Keratinocyte (primary cell): Measurements from ENCODE around the gene KTN1. TPM values are rescaled to one million over a fixed set of nuclear protein-coding genes. Genes with fewer than 3 reads are reported as not detected.

Source experiments
- DNase-seq: peaks from one replicate; pipeline ENCODE4 v3.0.0-alpha.2; 2011; ENCODE audit warnings: low read depth, missing footprints, low spot score
- FAIRE-seq: peaks from 2 replicates; lab custom pipeline; 2011; peaks lifted over from hg19 to GRCh38; lab: Jason Lieb, UNC
- H2AFZ ChIP-seq: 2 replicates; pipeline ENCODE4 v1.6.0; 2012; ENCODE audit warnings: low read length, control low read depth, inconsistent platforms; ENCODE audit not compliant: control insufficient read depth
- H3K27ac ChIP-seq: 2 replicates; pipeline ENCODE4 v1.5.1; 2011; ENCODE audit warnings: low read length; ENCODE audit not compliant: control insufficient read depth, insufficient read depth
- H3K27me3 ChIP-seq: 3 replicates; pipeline ENCODE4 v1.6.0; 2011; ENCODE audit warnings: low read length; ENCODE audit not compliant: control insufficient read depth, insufficient read depth; ENCODE audit errors: extremely low read depth
- H3K36me3 ChIP-seq, 2 experiments: 2 replicates in 1 of 2; 3 replicates in 1 of 2; pipeline ENCODE4 v1.5.1; 2011; ENCODE audit warnings: low read length in 2 of 2, mild to moderate bottlenecking in 1 of 2; ENCODE audit not compliant: control insufficient read depth in 2 of 2, insufficient read depth in 2 of 2; ENCODE audit errors: extremely low read depth in 1 of 2
- H3K4me1 ChIP-seq: 3 replicates; pipeline ENCODE4 v1.5.1; 2011; ENCODE audit warnings: low read length; ENCODE audit not compliant: control insufficient read depth, insufficient read depth; ENCODE audit errors: extremely low read depth
- H3K4me2 ChIP-seq: 3 replicates; pipeline ENCODE4 v1.6.0; 2011; ENCODE audit warnings: low read depth, low read length; ENCODE audit not compliant: control insufficient read depth, insufficient read depth; ENCODE audit errors: extremely low read depth
- H3K4me3 ChIP-seq, 3 experiments: fragments of 200-600 bp in 1 of 3; sonication (generic) in 1 of 3; 2 replicates in 2 of 3; 3 replicates in 1 of 3; pipeline ENCODE4 v1.5.1; 2011 to 2016; ENCODE audit warnings: low read length in 3 of 3, mild to moderate bottlenecking in 3 of 3, control low read depth in 2 of 3, inconsistent platforms in 1 of 3, low read depth in 1 of 3, mixed read lengths in 1 of 3, mixed run types in 1 of 3, moderate library complexity in 1 of 3; ENCODE audit not compliant: control insufficient read depth in 2 of 3, insufficient read depth in 2 of 3; ENCODE audit errors: extremely low read depth in 1 of 3
- H3K79me2 ChIP-seq: 2 replicates; pipeline ENCODE4 v1.6.0; 2012; ENCODE audit warnings: low read length; ENCODE audit not compliant: control insufficient read depth, insufficient read depth
- H3K9ac ChIP-seq: 3 replicates; pipeline ENCODE4 v1.6.0; 2011; ENCODE audit warnings: low read length; ENCODE audit not compliant: control insufficient read depth, insufficient read depth; ENCODE audit errors: extremely low read depth
- H3K9me1 ChIP-seq: 3 replicates; pipeline ENCODE4 v1.6.0; 2011; ENCODE audit warnings: low read length; ENCODE audit not compliant: control insufficient read depth, insufficient read depth; ENCODE audit errors: extremely low read depth
- H3K9me3 ChIP-seq: 2 replicates; pipeline ENCODE4 v1.5.1; 2012; ENCODE audit warnings: low read depth, low read length; ENCODE audit not compliant: control insufficient read depth
- H4K20me1 ChIP-seq: 3 replicates; pipeline ENCODE4 v1.6.0; 2011; ENCODE audit warnings: low read length; ENCODE audit not compliant: control insufficient read depth, insufficient read depth; ENCODE audit errors: extremely low read depth
- EZH2 ChIP-seq: IDR thresholded peaks from one replicate; pipeline ENCODE4 v1.6.1; 2012; ENCODE audit warnings: inconsistent platforms, mild to moderate bottlenecking, low read length, moderate library complexity
- dilution Hi-C: fragments of 300-500 bp; cut with MboI; formaldehyde crosslinking; loops from one replicate; pipeline ENCODE4 v1.7.0; 2020; ENCODE audit warnings: low sequenced_read_pairs; ENCODE audit not compliant: extremely low pct_ligation_motif_present
- polyA plus RNA-seq, 5 experiments: library from polyadenylated mRNA; depleted of rRNA in 3 of 5; stranded (reverse) in 3 of 5; stranded (forward) in 1 of 5; unstranded in 1 of 5; fragments of >200 nt; gene quantifications; 1 replicate in 1 of 5; 2 replicates in 3 of 5; 3 replicates in 1 of 5; pipeline versions ENCODE4 v1.2.1 to v1.2.3, GENCODE V29; 2011 to 2012; ENCODE audit warnings: missing spikeins in 2 of 5, low read depth in 1 of 5, low replicate concordance in 1 of 5
- TF ChIP-seq, protein P1 (sequence below), 3 experiments: IDR thresholded peaks in 1 of 3; conservative IDR thresholded peaks in 1 of 3; optimal IDR thresholded peaks in 1 of 3; 2 replicates in 2 of 3; 3 replicates in 1 of 3; pipeline versions ENCODE3 to v1.5.1; 2011; ENCODE audit warnings: low read length in 3 of 3, mild to moderate bottlenecking in 3 of 3, moderate library complexity in 2 of 3, control low read depth in 1 of 3, inconsistent platforms in 1 of 3; ENCODE audit not compliant: insufficient read depth in 2 of 3; ENCODE audit errors: extremely low read depth in 1 of 3

The KTN1 gene
- polyA plus RNA-seq, 1 donor (not counting 4 experiments of a cell fraction or from before 2014, with no cell fraction given): 121 TPM

DNA sequence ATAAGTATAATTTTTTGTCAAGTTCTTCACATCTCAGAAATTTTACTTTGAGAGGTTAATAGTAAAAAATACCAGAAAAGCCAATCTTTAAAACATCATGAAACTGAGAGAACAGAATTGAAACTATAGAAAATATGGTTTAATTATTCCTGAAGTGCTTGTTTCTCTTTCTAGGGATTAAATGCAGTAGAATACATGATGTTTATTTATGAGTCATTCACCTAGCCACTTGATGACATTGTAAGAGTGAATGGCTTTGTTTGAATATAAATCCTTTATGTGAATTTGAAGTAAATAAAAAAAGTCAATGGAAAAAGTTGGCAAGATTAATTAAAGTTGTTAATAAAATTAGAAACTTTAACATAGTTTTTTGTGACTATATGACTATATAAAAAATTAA lies 48.4 kb downstream of the KTN1 start:
- Histone ChIP-seq H3K9ac (no peak overlapping the region), H4K20me1 (peaks cover 2% of the 10 kb centered on the region), H3K79me2 (peaks cover 9% of the 10 kb centered on the region), H3K4me3 (no peak overlapping the region), H3K27ac (no peak overlapping the region), H3K27me3 (no peaks in the 10 kb centered on the region), H3K9me3 (no peaks in the 10 kb centered on the region), H3K9me1 (no peaks in the 10 kb centered on the region), H3K4me1 (no peaks in the 10 kb centered on the region), H3K4me2 (no peak overlapping the region), H2AFZ (no peak overlapping the region), H3K36me3 (peaks cover 9% of the 10 kb centered on the region in 2 experiments)
- no peak for FAIRE-seq
- dilution Hi-C loops: no loop called here
- TF ChIP-seq, protein P1, sequence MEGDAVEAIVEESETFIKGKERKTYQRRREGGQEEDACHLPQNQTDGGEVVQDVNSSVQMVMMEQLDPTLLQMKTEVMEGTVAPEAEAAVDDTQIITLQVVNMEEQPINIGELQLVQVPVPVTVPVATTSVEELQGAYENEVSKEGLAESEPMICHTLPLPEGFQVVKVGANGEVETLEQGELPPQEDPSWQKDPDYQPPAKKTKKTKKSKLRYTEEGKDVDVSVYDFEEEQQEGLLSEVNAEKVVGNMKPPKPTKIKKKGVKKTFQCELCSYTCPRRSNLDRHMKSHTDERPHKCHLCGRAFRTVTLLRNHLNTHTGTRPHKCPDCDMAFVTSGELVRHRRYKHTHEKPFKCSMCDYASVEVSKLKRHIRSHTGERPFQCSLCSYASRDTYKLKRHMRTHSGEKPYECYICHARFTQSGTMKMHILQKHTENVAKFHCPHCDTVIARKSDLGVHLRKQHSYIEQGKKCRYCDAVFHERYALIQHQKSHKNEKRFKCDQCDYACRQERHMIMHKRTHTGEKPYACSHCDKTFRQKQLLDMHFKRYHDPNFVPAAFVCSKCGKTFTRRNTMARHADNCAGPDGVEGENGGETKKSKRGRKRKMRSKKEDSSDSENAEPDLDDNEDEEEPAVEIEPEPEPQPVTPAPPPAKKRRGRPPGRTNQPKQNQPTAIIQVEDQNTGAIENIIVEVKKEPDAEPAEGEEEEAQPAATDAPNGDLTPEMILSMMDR (optimal IDR thresholded peaks at IDR 0.05 in 1 of 3, IDR thresholded peaks at IDR 0.05 in 1 of 3, conservative IDR thresholded peaks at IDR 0.05 in 1 of 3; ENCODE audit: extremely low read depth in 1 of 3, insufficient read depth in 2 of 3, low read length in 3 of 3): no peak
- no peak for TF ChIP-seq EZH2
- DNase-seq: no peak

- H3K79me2 ChIP-seq: no peaks in the 10 kb centered on the region
- no peak overlapping the region for H3K27ac ChIP-seq
- H3K36me3 ChIP-seq: peaks cover 12 to 18% of the 10 kb centered on the region in 2 experiments
- no peaks in the 10 kb centered on the region for H3K9me1 ChIP-seq
- DNase-seq (no peak), FAIRE-seq (no peak)
- dilution Hi-C loops: no loop called here
- TF ChIP-seq, protein P1 (optimal IDR thresholded peaks at IDR 0.05 in 1 of 3, IDR thresholded peaks at IDR 0.05 in 1 of 3, conservative IDR thresholded peaks at IDR 0.05 in 1 of 3; ENCODE audit: extremely low read depth in 1 of 3, insufficient read depth in 2 of 3, low read length in 3 of 3): no peak
- TF ChIP-seq EZH2: no peak
- no peak overlapping the region for H3K4me2 ChIP-seq
- H3K27me3 ChIP-seq: no peaks in the 10 kb centered on the region
- no peaks in the 10 kb centered on the region for H3K9me3 ChIP-seq
- H3K9ac ChIP-seq: no peak overlapping the region
- no peak overlapping the region for H3K4me3 ChIP-seq
- no peaks in the 10 kb centered on the region for H4K20me1 ChIP-seq
- no peak overlapping the region for H2AFZ ChIP-seq
- H3K4me1 ChIP-seq: no peaks in the 10 kb centered on the region
These were observed 58.7 kb downstream of the KTN1 start for GRCh38 chr14:55638665-55639064.
